Measurements from ENCODE around the gene SRCAP.

The SRCAP gene

DNA sequence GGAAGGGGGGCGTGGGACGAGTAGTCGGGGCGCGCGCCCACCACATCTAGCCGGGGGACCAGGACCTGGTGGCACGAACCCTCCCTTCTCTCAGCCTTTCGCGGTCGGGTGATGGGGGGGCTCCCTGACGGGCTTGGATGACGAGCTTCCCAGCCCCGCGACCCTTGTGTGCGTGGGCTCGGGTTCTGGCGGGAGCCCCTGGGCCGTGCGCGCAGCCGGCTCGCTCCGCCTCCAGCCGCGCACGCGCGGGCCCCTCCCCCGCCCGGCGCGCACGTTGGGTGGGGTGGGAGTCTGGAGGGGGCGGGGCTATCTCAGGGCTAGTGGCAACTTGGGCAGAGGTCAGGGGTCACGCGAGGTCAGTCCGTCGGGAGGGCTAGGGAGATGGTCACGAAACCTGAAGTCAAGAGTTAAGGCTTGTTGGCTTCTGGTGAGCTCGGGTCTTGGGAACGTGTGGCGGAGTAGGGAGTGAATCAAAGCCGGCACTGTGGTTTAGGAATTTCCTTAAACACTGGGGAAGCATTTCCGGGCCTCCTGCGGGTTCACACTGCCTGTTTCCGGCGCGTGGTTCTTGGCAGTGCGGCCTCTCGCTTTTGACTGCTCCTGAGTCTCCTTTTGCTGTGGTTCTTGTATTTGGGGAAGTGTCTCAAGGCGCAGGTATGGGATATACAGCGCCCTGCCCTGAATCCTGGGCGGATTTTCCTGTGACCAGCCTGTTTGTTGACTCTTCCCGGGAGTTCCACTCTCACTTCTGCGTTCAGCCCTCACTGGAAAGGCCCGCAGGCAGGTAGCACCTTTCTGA, at the start of gene SRCAP:
Gene SRCAP (plus strand): TSS at position 356 of the 799 bp plus-strand sequence. CDS start 1,654 bp downstream, outside the sequence.
- peak; percentile 78 for DNase-seq (ENCODE audit: low spot score)

DNA sequence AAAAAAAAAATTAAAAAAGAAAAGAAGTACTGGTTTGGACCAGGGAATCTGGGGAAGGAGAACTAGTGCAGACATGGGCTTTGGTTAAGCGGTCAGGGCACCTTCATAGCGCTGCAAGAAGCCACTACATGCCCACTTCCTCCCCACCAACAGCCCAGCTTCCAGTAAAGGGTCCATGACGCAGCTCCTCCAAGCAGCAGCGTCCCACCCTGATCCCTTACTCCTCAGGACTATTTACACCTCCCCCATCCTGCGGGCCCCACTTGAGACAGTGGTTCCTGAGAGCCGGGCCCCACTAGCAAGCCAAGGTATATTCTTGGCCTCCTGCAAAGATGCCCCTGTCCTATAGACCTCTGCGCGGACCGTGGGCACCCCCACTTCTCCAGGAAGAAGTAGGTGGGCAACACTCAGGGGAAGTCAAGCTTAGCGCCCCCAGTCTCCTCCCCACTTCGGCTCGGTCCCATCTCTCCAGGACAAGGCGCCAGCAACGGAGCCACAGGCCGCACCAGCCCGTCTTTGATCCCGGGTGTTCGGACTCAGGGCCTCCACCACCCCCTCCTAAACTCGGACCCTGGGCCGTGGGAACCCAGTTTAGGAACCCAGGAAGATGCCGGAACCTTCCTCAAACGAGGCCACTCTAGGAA, 49.1 kb upstream of the SRCAP start:
- no peak for DNase-seq (ENCODE audit: low spot score)

DNA sequence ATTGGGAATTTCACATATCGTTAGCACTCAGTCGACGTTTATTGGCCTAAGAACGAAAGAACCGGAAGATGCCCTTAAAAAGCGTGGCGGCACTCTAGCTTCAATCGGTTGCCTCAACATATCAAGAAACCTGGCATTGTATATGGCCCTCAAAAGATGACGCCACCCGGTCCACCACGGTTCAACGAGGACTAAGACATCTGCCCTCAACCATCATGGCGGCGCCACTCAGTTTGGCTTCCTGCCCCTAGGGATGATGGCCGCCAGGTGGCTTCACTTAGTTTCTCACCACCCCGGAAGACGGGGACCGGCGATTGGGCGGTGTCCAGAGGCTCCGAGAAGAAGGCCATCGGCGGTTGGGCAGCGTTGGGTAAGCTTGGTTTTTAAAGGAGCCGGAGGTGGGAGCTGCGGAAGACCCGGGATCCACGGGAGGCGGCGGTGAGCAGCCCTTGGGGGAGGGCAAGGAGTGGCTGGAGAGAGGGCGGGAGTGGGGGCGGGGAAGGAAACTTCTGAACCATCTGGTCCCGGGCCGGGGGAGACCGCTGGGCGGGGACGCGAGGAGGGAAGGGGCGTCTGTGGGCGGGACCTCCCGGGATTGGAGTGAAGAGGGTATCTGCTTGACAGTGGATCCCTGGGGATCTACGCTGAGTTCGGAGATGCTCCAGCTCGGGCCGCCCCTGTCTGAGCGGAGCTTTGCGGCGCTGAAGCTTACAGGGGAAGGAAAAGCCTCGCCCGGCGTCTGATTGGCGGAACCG, 48.4 kb upstream of the SRCAP start, which contains the start of gene PRR14:
Gene PRR14 (plus strand): TSS at position 592 of the 755 bp plus-strand sequence. CDS start 686 bp downstream, outside the sequence.
- DNase-seq (ENCODE audit: low spot score) = peak; percentile 100

DNA sequence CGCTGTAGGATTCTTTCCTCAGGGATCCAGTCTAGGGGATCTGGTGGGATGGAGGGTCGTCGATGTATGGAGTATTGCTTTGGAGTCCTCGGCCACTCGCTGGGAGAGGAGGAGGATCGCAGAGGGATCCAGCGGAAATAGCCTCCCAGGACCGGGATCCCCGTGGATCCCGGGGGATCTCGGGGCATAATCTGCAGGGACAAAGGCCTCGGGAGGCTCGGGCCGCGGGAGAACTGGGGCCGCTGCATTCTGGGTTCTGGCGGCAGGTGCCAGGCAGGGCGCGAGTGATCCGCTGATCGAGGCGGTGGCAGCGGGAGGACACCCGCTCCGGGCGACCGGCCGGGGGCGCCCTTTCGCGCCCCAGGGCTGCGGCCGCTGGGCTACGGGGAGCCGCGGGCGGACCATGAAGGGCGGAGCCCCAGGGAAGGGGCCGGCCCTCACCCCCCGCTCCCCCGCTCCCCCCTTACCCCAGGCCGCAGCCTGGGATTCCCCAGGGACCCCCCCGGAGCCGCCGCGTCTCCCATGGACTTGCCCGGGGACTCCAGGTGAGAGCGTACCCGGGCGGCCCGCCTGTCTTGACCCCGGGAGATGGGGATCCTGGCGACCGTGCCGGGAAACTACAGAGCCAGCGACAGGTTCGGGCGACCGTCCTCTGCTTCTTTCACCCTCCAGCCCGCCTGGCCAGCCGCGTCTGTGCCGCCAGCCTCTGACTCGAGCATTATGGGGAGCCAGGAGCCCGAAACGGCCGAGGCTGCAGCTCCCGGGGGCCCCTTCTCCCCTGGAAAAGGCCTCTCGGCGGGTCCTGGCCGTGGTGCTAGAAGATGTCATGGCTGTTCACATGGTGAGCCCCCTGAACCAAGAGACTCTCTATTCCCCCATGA, 47.6 kb upstream of the SRCAP start:
- DNase-seq (ENCODE audit: low spot score) = peak; percentile 80

DNA sequence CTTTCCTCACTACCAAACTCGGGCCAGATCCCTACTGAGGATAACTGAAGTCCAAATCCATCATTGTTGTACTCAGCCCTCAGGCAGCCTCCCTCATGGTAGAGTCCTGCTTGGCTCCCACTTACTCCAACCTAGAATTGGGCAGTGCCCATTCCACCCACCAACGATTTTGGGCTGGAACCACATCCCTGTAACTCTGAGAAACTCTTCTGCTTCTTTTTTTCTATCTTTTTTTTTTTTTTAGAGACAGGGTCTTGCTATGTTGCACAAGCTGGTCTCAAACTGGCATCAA, 47.0 kb upstream of the SRCAP start:
- DNase-seq (ENCODE audit: low spot score) = no peak

DNA sequence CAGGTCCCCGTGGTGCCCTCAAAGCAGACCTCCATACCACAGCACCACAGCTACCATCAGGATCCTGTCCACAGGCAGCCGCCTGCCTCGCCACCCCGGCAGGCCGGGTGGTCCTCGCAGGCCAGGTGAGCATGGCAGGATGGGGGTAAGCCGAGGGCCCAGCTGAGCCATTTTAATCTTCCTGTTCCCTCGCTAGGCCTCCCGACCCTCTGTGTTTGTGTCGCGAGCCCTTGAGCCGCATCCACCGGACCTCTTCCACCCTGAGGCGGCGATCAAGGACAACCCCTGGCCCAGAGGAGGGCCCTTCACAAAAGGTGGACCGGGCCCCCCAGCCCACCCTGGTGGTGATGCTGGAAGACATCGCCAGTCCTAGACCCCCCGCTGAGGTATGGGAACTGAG, 46.3 kb upstream of the SRCAP start:
- no peak for DNase-seq (ENCODE audit: low spot score)

DNA sequence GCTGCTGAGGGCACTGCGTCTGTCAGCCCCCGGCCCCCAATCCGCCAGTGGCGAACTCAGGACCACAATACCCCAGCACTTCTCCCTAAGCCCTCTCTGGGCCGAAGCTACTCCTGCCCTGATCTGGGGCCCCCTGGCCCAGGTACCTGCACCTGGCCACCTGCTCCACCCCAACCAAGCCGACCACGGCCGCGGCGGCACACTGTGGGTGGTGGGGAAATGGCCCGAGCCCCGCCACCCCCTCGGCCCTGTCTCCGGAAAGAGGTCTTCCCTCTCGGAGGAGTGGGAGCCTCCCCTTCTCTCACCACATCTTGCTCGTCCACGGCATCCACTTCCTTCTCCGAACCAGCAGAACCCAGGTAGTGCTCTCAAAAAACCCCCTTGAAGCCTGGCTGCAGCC, 44.1 kb upstream of the SRCAP start:
- DNase-seq (ENCODE audit: low spot score) = no peak

DNA sequence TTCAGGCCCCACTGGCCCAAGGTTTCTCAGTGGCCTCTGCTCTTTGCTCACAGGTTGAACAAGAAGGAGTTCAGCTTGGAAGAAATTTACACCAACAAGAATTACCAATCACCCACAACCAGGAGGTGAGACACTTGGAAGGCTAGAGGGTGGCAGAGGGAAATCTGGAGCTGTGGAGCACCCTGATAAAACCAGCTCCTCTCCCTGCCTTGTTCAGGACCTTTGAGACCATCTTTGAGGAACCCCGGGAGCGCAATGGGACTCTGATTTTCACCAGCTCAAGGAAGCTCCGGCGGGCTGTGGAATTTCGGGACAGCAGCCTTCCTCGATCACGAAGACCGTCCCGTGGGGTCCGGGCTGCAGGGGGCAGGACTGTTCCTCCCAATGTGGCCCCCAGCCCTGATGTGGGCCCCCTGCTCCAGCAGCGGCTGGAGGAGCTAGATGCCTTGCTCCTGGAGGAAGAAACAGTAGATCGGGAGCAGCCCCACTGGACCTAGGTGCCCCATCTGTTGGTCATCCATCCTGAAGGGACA, 43.1 kb upstream of the SRCAP start:
- DNase-seq (ENCODE audit: low spot score) = no peak

DNA sequence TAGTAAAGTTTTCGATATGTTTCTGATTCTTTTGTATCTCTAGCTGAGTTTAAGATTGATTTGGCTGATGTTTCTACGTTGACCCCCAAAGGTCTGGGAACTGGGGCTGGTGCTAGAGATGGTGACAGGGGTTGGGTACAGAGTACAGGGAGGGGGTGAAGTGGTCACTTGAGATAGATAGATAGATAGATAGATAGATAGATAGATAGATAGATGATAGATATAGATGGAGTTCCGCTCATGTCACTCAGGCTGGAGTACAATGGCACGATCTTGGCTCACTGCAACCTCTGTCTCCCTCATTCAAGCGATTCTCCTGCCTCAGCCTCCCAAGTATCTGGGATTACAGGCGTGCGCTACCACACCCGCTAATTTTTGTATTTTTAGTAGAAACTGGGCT, 42.6 kb upstream of the SRCAP start:
- no peak for DNase-seq (ENCODE audit: low spot score)

DNA sequence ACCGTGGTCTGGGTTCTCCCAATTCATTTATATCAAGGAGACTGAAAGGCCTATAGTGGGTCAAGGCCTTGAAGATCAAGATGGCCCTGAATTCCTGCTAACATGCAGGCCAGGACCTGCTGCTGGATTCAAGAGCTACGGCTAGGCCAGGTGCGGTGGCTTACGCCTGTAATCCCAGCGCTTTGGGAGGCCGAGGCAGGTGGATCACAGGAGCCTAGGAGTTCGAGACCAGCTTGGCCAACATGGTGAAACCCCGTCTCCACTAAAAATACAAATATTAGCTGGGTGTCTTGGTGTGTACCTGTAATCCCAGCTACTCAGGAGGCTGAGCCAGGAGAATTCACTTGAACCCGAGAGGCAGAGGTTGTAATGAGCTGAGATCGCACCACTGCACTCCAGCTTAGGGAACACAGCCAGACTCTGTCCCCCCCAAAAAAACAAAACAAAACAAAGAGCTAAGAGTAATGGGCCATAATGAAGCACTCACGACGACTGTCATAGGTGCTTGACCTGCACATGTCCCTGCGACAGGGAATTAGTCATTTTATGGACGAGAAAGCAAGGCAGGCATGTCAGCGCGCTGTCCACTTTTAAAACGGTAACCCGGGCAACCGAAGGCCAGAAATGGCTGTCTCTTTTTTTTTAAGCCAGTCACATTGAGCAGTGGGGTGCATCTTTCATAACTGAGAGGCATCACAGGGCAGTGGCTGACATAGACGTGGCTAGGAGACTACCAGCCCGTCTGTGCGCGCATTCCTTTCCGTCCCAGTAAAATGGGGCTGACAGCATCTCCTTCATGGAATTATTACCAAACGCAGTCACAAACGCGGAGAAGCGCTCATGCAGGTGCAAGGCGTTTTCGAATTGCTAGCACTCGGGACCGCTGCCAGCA, 41.8 kb upstream of the SRCAP start:
- peak; percentile 78 for DNase-seq (ENCODE audit: low spot score)

DNA sequence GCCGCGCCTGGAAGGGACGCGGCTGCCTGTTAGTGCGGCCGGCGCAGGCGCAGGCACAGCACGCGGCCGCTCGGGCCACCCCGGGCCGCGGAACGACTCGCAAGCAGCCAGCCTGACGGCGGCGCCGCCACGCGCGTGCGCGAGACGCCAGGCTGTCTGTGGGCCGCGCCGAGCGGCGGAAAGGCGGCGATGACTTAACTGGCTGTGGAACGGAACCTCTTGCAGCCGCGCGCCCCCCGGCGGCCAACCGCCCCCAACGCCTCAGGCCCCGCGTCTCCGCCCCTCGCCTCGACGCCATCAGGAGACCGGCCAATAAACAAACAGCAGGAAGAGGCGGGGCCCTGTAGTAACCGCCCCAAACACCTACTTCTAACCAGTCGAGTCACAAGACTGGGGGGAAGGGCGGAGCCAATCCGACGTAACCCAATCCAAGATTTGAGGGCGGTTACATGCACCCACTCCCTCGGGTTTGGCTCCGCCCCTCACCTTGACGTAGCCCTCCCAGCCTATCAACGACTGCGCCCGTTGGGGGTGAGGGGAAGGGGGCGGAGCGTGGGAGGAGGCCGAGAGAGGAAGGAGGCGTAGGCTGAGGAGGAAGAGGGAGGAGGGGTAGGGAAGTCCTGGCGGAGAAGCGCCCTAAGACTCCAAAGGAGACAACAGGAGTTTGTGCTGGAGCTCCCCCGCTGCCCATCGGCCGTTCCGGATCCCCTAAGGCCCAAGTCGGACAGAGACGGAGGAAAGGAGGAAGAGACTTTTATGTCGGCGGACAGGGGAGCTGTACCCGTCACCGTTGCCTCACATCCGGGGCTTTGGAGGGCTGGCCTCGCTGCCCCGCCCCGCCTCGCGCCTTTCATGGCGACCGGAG, 40.9 kb upstream of the SRCAP start, which contains the start of gene FBRS:
Gene FBRS (plus strand): TSS at position 566 of the 865 bp plus-strand sequence. CDS start 1,088 bp downstream, outside the sequence.
- DNase-seq (ENCODE audit: low spot score) = peak; percentile 100

DNA sequence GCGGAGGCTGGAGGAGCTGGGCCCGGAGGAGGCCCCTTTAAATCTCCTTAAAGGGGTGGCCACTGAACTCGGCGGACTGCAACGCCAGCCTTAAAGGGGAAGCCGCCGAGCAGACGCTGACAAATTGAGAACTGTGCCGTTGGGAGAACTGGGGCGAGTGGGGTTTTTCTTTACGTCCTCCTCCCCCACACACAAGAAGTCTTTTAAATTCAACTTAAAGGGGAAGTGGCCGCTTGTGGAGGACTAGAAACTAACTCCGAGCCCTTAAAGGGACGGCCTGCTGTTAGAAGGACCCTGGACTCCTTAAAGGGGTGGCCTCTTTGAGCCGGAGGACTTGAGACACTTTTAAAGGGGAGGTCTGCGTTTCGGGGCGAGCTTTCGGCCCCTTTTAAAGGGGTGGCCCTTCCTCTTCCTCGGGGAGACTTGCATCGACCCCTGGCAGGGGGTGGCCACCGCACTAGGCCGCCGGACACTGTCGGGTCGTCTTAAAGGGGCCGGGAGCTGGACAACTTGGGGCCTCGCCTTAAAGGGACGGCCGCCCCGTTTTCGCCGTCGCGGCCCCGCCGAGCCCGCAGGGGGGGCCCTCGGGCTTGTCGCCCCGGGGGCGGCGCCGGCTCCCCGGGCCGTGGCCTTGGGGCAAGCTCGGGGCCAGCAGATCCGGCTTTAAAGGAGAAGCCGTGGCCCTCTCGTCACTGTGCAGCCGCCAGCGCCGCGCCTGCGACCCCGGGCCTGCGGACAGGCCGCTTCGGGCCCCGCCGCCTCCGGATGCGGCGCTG, 40.1 kb upstream of the SRCAP start:
- peak; percentile 98 for DNase-seq (ENCODE audit: low spot score)

DNA sequence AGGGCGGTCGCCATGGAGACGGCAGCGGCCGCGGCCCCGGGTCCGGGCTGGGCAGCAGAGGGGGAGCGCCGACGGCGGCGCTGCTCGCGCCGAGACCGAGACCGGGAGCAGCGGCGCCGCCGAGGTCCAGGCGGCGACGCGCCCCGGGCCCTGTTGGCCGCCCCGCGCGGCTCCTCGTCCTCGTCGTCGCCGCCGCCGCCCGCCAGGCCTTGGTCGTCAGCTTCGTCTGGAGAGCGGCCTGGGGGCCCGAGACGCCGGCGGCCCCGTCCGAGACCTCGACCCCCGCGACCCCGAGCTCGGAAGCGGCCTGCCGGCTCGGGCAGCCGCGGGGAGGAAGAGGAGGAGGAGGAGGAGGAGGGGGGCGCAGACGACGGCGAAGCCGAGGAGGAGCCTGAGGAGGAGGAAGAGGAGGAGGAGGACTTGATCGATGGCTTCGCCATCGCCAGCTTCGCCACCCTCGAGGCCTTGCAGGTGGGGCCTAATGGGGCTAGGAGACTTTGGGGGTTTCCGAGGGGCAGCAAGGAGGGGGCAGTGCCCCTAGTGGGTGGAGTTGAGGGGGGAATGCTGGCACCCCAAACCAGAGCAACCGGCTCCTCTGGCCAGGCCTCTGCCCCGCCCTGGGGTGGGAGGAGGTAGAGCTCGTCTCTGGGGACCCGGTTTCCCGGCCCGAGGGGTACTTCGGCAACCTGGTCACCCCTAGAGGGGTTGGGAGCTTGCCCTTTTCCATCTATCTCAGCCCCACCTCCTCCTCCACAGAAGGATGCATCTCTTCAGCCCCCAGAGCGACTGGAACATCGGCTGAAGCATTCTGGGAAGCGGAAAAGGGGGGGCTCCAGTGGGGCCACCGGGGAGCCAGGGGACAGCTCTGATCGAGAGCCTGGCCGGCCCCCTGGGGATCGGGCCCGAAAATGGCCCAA, 39.2 kb upstream of the SRCAP start:
- DNase-seq (ENCODE audit: low spot score) = peak; percentile 35

DNA sequence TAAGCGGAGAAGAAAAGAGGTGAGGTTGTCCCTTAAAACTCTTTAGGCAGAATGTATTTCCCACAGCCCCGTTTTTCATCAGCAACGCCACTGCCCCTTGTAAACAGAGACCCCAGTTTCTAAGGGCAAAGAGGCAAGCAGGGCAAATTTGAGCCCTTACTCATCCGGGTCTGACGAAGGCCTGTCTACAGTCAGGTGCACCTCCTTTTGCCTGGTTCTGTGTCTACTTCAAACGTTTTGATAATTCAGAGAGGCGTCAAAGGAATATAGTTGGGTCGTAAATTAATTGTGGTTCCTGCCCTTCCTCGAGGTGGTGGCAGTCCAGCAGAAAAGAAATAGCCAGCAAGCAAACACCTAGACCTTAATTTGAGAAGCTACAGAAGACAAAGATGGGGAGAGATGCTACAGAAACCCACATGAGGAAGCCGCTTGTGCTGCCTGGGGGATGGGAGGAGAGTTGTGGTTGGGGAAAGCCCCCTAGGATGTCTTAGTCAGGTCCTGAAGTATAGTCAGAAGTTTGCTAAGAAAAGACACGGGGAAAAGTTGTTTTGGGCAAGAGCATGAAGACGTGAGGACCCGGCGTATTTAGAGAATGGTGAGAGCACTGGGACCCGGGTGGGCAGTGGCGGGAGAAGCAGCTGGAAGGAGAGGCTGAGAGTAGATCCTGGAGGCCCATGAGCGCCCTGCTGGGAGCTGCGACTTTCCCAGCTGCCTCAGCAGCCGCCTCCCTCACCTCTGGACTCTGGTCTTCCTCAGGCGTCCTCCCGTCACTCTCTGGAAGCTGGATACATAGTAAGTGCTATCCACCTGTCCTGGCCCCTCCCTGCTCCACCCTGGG, 38.3 kb upstream of the SRCAP start:
- DNase-seq (ENCODE audit: low spot score) = peak; percentile 73

DNA sequence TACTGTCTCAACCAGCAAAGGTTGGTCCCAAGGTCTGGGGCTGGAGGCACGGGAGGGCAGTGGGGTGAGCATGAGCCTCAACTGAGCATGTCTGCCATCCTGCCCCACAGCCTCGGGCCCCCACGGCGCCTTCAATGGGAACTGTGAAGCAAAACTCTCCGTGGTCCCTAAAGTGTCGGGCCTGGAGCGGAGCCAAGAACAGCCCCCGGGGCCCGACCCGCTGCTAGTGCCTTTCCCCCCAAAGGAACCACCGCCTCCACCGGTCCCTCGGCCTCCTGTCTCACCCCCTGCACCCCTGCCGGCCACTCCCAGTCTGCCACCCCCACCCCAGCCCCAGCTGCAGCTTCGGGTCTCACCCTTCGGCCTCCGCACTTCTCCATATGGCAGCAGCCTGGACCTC, 36.5 kb upstream of the SRCAP start:
- no peak for DNase-seq (ENCODE audit: low spot score)

DNA sequence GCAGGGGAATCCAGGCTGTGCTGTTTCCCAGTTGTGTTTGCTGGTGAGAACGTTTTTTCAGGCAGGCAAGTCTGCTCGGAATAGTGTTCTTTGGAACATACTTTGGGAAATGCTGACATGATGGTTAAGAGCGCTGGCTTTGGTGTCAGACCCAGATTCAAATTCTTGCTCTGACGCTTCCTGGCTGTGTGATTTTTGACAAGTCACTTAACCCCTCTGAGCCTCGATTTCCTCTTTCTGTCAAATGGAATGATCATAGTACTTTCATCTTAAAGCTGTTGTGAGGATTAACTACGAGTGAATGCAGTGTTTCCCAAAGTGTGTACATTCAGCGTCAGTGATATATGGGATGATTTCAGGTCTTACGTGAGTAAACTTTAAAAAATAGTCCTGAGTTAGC, 35.9 kb upstream of the SRCAP start:
- DNase-seq (ENCODE audit: low spot score) = no peak

DNA sequence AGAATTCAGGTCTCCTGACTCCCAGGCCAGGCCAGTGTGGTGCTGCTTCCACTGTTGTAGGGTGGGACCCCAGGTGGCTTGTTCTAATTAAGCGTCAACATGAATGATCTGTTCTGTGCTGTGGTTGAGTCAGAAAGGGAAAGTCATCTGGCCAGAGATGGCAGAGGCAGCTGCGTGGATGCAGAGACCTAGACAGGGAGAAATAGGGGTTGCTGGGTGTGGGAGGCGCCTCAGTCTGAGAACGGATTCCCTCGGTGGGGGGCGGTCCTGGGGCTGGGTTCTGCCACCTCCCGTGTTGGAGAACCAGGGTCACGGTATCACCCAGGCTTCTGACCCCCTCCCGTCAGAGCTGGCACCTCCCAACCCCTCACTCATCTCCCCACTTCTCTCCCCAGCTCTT, 35.2 kb upstream of the SRCAP start:
- no peak for DNase-seq (ENCODE audit: low spot score)
